ENCODE results near the gene KIF26A.

KIF26A gene

GRCh38 chr14:104131968-104132732 lies 6.2 kb upstream of the KIF26A start:
- no peak for DNase-seq
- H2BK5ac ChIP-seq (ENCODE audit: low read length) = no peak overlapping the region
- H3K4me1 ChIP-seq (ENCODE audit: control insufficient read depth, low read depth, low read length) = peaks cover 3% of the 10 kb centered on the region
- H3K36me3 ChIP-seq (ENCODE audit: control insufficient read depth, insufficient read depth, low read length) = no peaks in the 10 kb centered on the region
- no peak overlapping the region for H3K18ac ChIP-seq (ENCODE audit: low read length)
- H3K23ac ChIP-seq (ENCODE audit: low read length) = no peak overlapping the region
- WGBS (ENCODE audit: extremely low coverage, insufficient coverage, low lambda C conversion rate) = no CpG with 5 or more reads among the region's 23 CpGs
- no peak overlapping the region for H3K4ac ChIP-seq (ENCODE audit: low read depth, low read length)
- no peak overlapping the region for H3K27ac ChIP-seq (ENCODE audit: low read depth, low read length)
- no peak overlapping the region for H4K8ac ChIP-seq (ENCODE audit: low read depth, low read length)
- no peak overlapping the region for H2BK15ac ChIP-seq (replicated peaks; ENCODE audit: low read depth)
- no peak overlapping the region for H2BK120ac ChIP-seq (ENCODE audit: low read depth, low read length)
- H3K79me1 ChIP-seq (ENCODE audit: low read length) = no peaks in the 10 kb centered on the region
- H3K9ac ChIP-seq (ENCODE audit: low read length) = no peak overlapping the region
- no peak overlapping the region for H2AK5ac ChIP-seq (ENCODE audit: low read length)
- no peaks in the 10 kb centered on the region for H3K79me2 ChIP-seq (ENCODE audit: control insufficient read depth, insufficient read depth, low read length)
- H3K4me3 ChIP-seq (ENCODE audit: low read length) = no peak overlapping the region
- H4K5ac ChIP-seq (ENCODE audit: low read length) = no peak overlapping the region
- H3K27me3 ChIP-seq (ENCODE audit: insufficient read depth, low read length, poor library complexity) = peaks cover 16% of the 10 kb centered on the region
- no peak overlapping the region for H3K4me2 ChIP-seq (ENCODE audit: low read length)
- H3K56ac ChIP-seq (ENCODE audit: low read length) = no peak overlapping the region

GRCh38 chr14:104132981-104133380 lies 5.4 kb upstream of the KIF26A start:
- H3K27me3 ChIP-seq (ENCODE audit: insufficient read depth, low read length, poor library complexity) = peaks cover 17% of the 10 kb centered on the region
- H3K18ac ChIP-seq (ENCODE audit: low read length) = no peak overlapping the region
- no peak overlapping the region for H3K4me2 ChIP-seq (ENCODE audit: low read length)
- no peaks in the 10 kb centered on the region for H3K79me1 ChIP-seq (ENCODE audit: low read length)
- H2BK120ac ChIP-seq (ENCODE audit: low read depth, low read length) = no peak overlapping the region
- H4K5ac ChIP-seq (ENCODE audit: low read length) = no peak overlapping the region
- no peak overlapping the region for H2AK5ac ChIP-seq (ENCODE audit: low read length)
- no peak overlapping the region for H4K8ac ChIP-seq (ENCODE audit: low read depth, low read length)
- WGBS (ENCODE audit: extremely low coverage, insufficient coverage, low lambda C conversion rate) = no CpG with 5 or more reads among the region's 7 CpGs
- no peak overlapping the region for H3K27ac ChIP-seq (ENCODE audit: low read depth, low read length)
- H2BK15ac ChIP-seq (replicated peaks; ENCODE audit: low read depth) = no peak overlapping the region
- H3K9ac ChIP-seq (ENCODE audit: low read length) = no peak overlapping the region
- peak; percentile 40 for DNase-seq
- no peaks in the 10 kb centered on the region for H3K79me2 ChIP-seq (ENCODE audit: control insufficient read depth, insufficient read depth, low read length)
- H3K36me3 ChIP-seq (ENCODE audit: control insufficient read depth, insufficient read depth, low read length) = no peaks in the 10 kb centered on the region
- no peak overlapping the region for H2BK5ac ChIP-seq (ENCODE audit: low read length)
- no peak overlapping the region for H3K4ac ChIP-seq (ENCODE audit: low read depth, low read length)
- no peak overlapping the region for H3K56ac ChIP-seq (ENCODE audit: low read length)
- no peak overlapping the region for H3K23ac ChIP-seq (ENCODE audit: low read length)
- H3K4me3 ChIP-seq (ENCODE audit: low read length) = no peak overlapping the region
- peaks cover 3% of the 10 kb centered on the region for H3K4me1 ChIP-seq (ENCODE audit: control insufficient read depth, low read depth, low read length)

GRCh38 chr14:104133496-104133895 lies 4.9 kb upstream of the KIF26A start:
- H3K36me3 ChIP-seq (ENCODE audit: control insufficient read depth, insufficient read depth, low read length) = no peaks in the 10 kb centered on the region
- no peaks in the 10 kb centered on the region for H3K79me1 ChIP-seq (ENCODE audit: low read length)
- no CpG with 5 or more reads among the region's 9 CpGs for WGBS (ENCODE audit: extremely low coverage, insufficient coverage, low lambda C conversion rate)
- H2BK15ac ChIP-seq (replicated peaks; ENCODE audit: low read depth) = no peak overlapping the region
- DNase-seq = no peak
- H4K5ac ChIP-seq (ENCODE audit: low read length) = no peak overlapping the region
- no peaks in the 10 kb centered on the region for H3K79me2 ChIP-seq (ENCODE audit: control insufficient read depth, insufficient read depth, low read length)
- H3K56ac ChIP-seq (ENCODE audit: low read length) = no peak overlapping the region
- no peak overlapping the region for H3K4ac ChIP-seq (ENCODE audit: low read depth, low read length)
- no peak overlapping the region for H3K23ac ChIP-seq (ENCODE audit: low read length)
- no peak overlapping the region for H2BK5ac ChIP-seq (ENCODE audit: low read length)
- H2BK120ac ChIP-seq (ENCODE audit: low read depth, low read length) = no peak overlapping the region
- no peak overlapping the region for H3K18ac ChIP-seq (ENCODE audit: low read length)
- H2AK5ac ChIP-seq (ENCODE audit: low read length) = no peak overlapping the region
- H3K9ac ChIP-seq (ENCODE audit: low read length) = no peak overlapping the region
- H3K27me3 ChIP-seq (ENCODE audit: insufficient read depth, low read length, poor library complexity) = peaks cover 17% of the 10 kb centered on the region
- H3K27ac ChIP-seq (ENCODE audit: low read depth, low read length) = no peak overlapping the region
- no peak overlapping the region for H3K4me3 ChIP-seq (ENCODE audit: low read length)
- no peak overlapping the region for H4K8ac ChIP-seq (ENCODE audit: low read depth, low read length)
- H3K4me2 ChIP-seq (ENCODE audit: low read length) = no peak overlapping the region
- peaks cover 3% of the 10 kb centered on the region for H3K4me1 ChIP-seq (ENCODE audit: control insufficient read depth, low read depth, low read length)

- Histone ChIP-seq H3K23ac (ENCODE audit: low read length) (no peak overlapping the region), H3K36me3 (ENCODE audit: control insufficient read depth, insufficient read depth, low read length) (no peaks in the 10 kb centered on the region), H3K4ac (ENCODE audit: low read depth, low read length) (no peak overlapping the region), H3K18ac (ENCODE audit: low read length) (no peak overlapping the region), H3K4me1 (ENCODE audit: control insufficient read depth, low read depth, low read length) (peaks cover 3% of the 10 kb centered on the region), H3K9ac (ENCODE audit: low read length) (no peak overlapping the region), H3K56ac (ENCODE audit: low read length) (no peak overlapping the region), H2BK5ac (ENCODE audit: low read length) (no peak overlapping the region), H3K27ac (ENCODE audit: low read depth, low read length) (no peak overlapping the region), H3K4me3 (ENCODE audit: low read length) (no peak overlapping the region), H2BK120ac (ENCODE audit: low read depth, low read length) (no peak overlapping the region), H2BK15ac (replicated peaks; ENCODE audit: low read depth) (no peak overlapping the region), H4K8ac (ENCODE audit: low read depth, low read length) (no peak overlapping the region), H3K79me1 (ENCODE audit: low read length) (peaks cover under 1% of the 10 kb centered on the region), H3K79me2 (ENCODE audit: control insufficient read depth, insufficient read depth, low read length) (peaks cover 2% of the 10 kb centered on the region), H4K5ac (ENCODE audit: low read length) (no peak overlapping the region), H2AK5ac (ENCODE audit: low read length) (no peak overlapping the region), H3K27me3 (ENCODE audit: insufficient read depth, low read length, poor library complexity) (peaks cover 17% of the 10 kb centered on the region), H3K4me2 (ENCODE audit: low read length) (no peak overlapping the region)
- no peak for DNase-seq
- no CpG with 5 or more reads among the region's 31 CpGs for WGBS (ENCODE audit: extremely low coverage, insufficient coverage, low lambda C conversion rate)
These were observed 4.1 kb upstream of the KIF26A start for GRCh38 chr14:104134061-104134965.

GRCh38 chr14:104135121-104135903 lies 3.1 kb upstream of the KIF26A start:
- H2BK5ac ChIP-seq (ENCODE audit: low read length) = no peak overlapping the region
- H3K4me1 ChIP-seq (ENCODE audit: control insufficient read depth, low read depth, low read length) = peaks cover 3% of the 10 kb centered on the region
- peaks cover 3% of the 10 kb centered on the region for H3K79me2 ChIP-seq (ENCODE audit: control insufficient read depth, insufficient read depth, low read length)
- no peak overlapping the region for H2BK120ac ChIP-seq (ENCODE audit: low read depth, low read length)
- H3K18ac ChIP-seq (ENCODE audit: low read length) = no peak overlapping the region
- WGBS (ENCODE audit: extremely low coverage, insufficient coverage, low lambda C conversion rate) = no CpG with 5 or more reads among the region's 47 CpGs
- no peak overlapping the region for H3K4me3 ChIP-seq (ENCODE audit: low read length)
- peak overlapping the region; percentile 42 for H3K9ac ChIP-seq (ENCODE audit: low read length)
- H3K23ac ChIP-seq (ENCODE audit: low read length) = peak overlapping the region; percentile 66
- peaks cover 1% of the 10 kb centered on the region for H3K79me1 ChIP-seq (ENCODE audit: low read length)
- no peak overlapping the region for H2BK15ac ChIP-seq (replicated peaks; ENCODE audit: low read depth)
- peak overlapping the region; percentile 50 for H3K4me2 ChIP-seq (ENCODE audit: low read length)
- DNase-seq = peak; percentile 83
- H3K27ac ChIP-seq (ENCODE audit: low read depth, low read length) = no peak overlapping the region
- H3K36me3 ChIP-seq (ENCODE audit: control insufficient read depth, insufficient read depth, low read length) = no peaks in the 10 kb centered on the region
- H4K8ac ChIP-seq (ENCODE audit: low read depth, low read length) = no peak overlapping the region
- H2AK5ac ChIP-seq (ENCODE audit: low read length) = no peak overlapping the region
- peak overlapping the region; percentile 74 for H3K56ac ChIP-seq (ENCODE audit: low read length)
- H4K5ac ChIP-seq (ENCODE audit: low read length) = no peak overlapping the region
- H3K4ac ChIP-seq (ENCODE audit: low read depth, low read length) = no peak overlapping the region
- peaks cover 17% of the 10 kb centered on the region for H3K27me3 ChIP-seq (ENCODE audit: insufficient read depth, low read length, poor library complexity)
